Calu3 (cell line): ENCODE results near the gene PBX3. TPM values are rescaled to one million over a fixed set of nuclear protein-coding genes. Genes with fewer than 3 reads are reported as not detected.

ENCODE experiments used
- BruUV-seq: library from RNA; stranded (reverse); fragments of 400-500 nt; replicated peaks from 2 replicates; lab custom pipeline; 2021; lab: Mats Ljungman, UMichigan
- CTCF ChIA-PET: fragments of 300-600 bp; sonication (Branson Sonifier 250); formaldehyde crosslinking; loops from one replicate; lab custom pipeline; 2022; ENCODE audit warnings: antibody characterized with exemption; lab: Charles Lee
- DNase-seq: peaks from one replicate; pipeline ENCODE4 v3.0.0; 2022
- H3K27ac Mint-ChIP-seq: one replicate; pipeline ENCODE4 v1.8.0; 2022; ENCODE audit warnings: mixed read lengths; ENCODE audit not compliant: unreplicated experiment
- H3K27me3 Mint-ChIP-seq: one replicate; pipeline ENCODE4 v1.8.0; 2022; ENCODE audit warnings: mixed read lengths; ENCODE audit not compliant: unreplicated experiment
- H3K36me3 Mint-ChIP-seq: one replicate; pipeline ENCODE4 v1.8.0; 2022; ENCODE audit warnings: mild to moderate bottlenecking, moderate library complexity, mixed read lengths; ENCODE audit not compliant: insufficient read depth, unreplicated experiment
- H3K4me1 Mint-ChIP-seq: one replicate; pipeline ENCODE4 v1.8.0; 2022; ENCODE audit warnings: mild to moderate bottlenecking, low read depth, mixed read lengths; ENCODE audit not compliant: unreplicated experiment
- H3K4me3 Mint-ChIP-seq: one replicate; pipeline ENCODE4 v1.8.0; 2022; ENCODE audit warnings: mild to moderate bottlenecking, low read depth, moderate library complexity, mixed read lengths; ENCODE audit not compliant: unreplicated experiment
- H3K9me3 Mint-ChIP-seq: one replicate; pipeline ENCODE4 v1.8.0; 2022; ENCODE audit warnings: low read depth, mixed read lengths; ENCODE audit not compliant: unreplicated experiment
- intact Hi-C: fragments of 100-400 bp; cut with micrococcal nuclease; formaldehyde crosslinking; loops from one replicate; pipeline ENCODE4 v1.10.0; 2022; ENCODE audit not compliant: unreplicated experiment
- total RNA-seq: library from RNA; stranded (reverse); gene quantifications from 2 replicates; pipeline ENCODE4 v1.2.3, GENCODE V29; 2022
- TF ChIP-seq, protein P1 (sequence below): fragments of 200-600 bp; IDR thresholded peaks from one replicate; pipeline ENCODE4 v1.8.0; 2022; ENCODE audit warnings: antibody characterized with exemption; ENCODE audit not compliant: unreplicated experiment

PBX3 gene
- total RNA-seq, 1 experiment from 2014 or later, result 8.0 TPM

DNA sequence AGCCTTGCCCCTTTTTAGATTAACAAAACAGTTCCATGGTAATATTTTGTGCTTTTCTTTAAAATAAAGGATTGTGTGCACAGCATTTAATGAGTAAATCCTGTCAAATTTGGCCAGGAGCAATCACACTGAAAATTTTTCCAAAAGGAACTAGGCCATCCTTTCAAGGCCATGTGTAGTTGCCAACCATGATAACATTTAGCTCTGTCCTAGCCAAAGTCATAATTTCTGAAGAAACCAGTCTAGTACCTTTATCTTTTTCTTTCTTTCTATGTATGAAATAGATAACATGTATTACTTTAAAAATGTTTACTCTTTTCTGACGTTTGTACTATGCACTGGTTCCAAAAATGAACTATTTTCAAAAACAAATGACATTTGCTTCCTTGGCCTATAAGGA, 143.7 kb downstream of the PBX3 start:
- TF ChIP-seq, protein P1, sequence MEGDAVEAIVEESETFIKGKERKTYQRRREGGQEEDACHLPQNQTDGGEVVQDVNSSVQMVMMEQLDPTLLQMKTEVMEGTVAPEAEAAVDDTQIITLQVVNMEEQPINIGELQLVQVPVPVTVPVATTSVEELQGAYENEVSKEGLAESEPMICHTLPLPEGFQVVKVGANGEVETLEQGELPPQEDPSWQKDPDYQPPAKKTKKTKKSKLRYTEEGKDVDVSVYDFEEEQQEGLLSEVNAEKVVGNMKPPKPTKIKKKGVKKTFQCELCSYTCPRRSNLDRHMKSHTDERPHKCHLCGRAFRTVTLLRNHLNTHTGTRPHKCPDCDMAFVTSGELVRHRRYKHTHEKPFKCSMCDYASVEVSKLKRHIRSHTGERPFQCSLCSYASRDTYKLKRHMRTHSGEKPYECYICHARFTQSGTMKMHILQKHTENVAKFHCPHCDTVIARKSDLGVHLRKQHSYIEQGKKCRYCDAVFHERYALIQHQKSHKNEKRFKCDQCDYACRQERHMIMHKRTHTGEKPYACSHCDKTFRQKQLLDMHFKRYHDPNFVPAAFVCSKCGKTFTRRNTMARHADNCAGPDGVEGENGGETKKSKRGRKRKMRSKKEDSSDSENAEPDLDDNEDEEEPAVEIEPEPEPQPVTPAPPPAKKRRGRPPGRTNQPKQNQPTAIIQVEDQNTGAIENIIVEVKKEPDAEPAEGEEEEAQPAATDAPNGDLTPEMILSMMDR, result no peak
- no peak for DNase-seq
- no TSS peak for BruUV-seq
- no peaks in the 10 kb centered on the region for H3K36me3 Mint-ChIP-seq
- H3K27ac Mint-ChIP-seq, result no peak overlapping the region
- peaks cover 10% of the 10 kb centered on the region for H3K27me3 Mint-ChIP-seq
- H3K9me3 Mint-ChIP-seq, result no peaks in the 10 kb centered on the region
- H3K4me1 Mint-ChIP-seq, result peaks cover 8% of the 10 kb centered on the region
- H3K4me3 Mint-ChIP-seq, result no peak overlapping the region
- CTCF ChIA-PET, result no interaction called here
- intact Hi-C loops, result no loop called here

DNA sequence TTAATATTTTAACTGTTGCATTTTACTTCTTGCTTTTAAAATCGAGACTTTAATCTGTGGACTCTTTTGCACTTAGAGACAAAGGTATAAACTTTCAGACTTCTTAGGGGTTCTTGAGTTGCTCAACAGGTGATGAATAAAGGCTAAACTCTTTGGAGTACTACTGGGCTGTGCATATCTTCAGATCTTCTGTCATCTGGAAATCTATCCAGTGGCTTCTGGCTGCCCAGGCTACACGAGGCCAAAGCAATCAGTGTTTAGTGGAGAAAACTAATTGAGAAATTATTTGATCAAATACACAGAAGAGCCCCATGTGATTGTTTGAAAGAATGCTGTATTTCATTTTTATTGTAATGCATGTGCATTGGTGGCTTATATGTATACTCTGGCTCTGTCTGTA, 146.1 kb downstream of the PBX3 start:
- no peaks in the 10 kb centered on the region for H3K36me3 Mint-ChIP-seq
- no peak overlapping the region for H3K4me3 Mint-ChIP-seq
- H3K27ac Mint-ChIP-seq, result no peak overlapping the region
- H3K4me1 Mint-ChIP-seq, result peaks cover 8% of the 10 kb centered on the region
- CTCF ChIA-PET, result no interaction called here
- no peak for DNase-seq
- peaks cover 10% of the 10 kb centered on the region for H3K27me3 Mint-ChIP-seq
- intact Hi-C loops, result no loop called here
- TF ChIP-seq, protein P1, result no peak
- BruUV-seq, result no TSS peak
- H3K9me3 Mint-ChIP-seq, result no peaks in the 10 kb centered on the region

DNA sequence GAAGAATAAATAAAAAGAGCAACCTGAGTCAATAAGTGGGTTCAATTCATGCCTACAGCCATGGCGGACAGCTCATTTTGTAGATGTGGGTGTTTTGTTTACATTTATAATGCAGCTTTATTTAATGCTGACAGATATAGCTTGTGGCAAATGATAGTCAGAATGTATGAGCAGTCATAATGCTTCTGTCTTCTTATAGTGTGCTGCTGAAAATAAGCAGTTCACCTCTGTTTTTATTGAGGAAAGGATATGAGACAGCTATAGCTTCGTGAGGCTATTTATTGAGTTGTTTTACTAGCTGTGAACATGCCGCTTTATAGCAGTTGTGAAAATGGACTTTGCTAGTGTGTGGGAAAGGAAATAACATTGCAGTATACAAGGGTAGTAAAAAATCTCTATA, 147.4 kb downstream of the PBX3 start:
- CTCF ChIA-PET, result interaction anchor here (1.0 kb wide), 1 partner anchor 84 kb away, joined by 4 read pairs; no protein-coding TSS in a partner anchor
- Mint-ChIP-seq H3K36me3 (no peaks in the 10 kb centered on the region), H3K4me3 (no peak overlapping the region), H3K9me3 (no peaks in the 10 kb centered on the region), H3K27me3 (peaks cover 2% of the 10 kb centered on the region), H3K4me1 (peaks cover 1% of the 10 kb centered on the region), H3K27ac (no peak overlapping the region)
- no TSS peak for BruUV-seq
- TF ChIP-seq, protein P1, result no peak
- intact Hi-C loops, result no loop called here
- no peak for DNase-seq

DNA sequence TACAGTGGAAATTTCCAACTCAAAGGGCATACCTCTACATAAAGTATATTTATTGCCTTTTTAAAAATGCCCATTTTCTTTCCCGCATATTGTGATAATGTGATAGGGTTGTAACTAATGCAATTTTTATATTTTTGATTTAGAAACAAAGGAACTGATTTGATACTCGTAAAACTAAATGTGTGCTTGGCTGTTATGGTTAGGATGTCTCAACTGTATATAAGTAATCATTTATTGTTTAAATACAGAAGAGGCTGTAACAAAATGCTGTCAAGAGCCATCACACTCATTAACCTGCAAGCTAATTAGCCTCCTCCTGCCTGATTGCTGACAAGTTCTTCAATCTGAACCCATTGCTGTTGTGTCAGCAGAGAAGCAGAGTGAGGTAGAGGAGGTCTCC, 149.2 kb downstream of the PBX3 start:
- no peaks in the 10 kb centered on the region for H3K4me1 Mint-ChIP-seq
- TF ChIP-seq, protein P1, result no peak
- DNase-seq, result no peak
- intact Hi-C loops, result no loop called here
- H3K27me3 Mint-ChIP-seq, result no peaks in the 10 kb centered on the region
- no peak overlapping the region for H3K27ac Mint-ChIP-seq
- no peak overlapping the region for H3K4me3 Mint-ChIP-seq
- no TSS peak for BruUV-seq
- CTCF ChIA-PET, result no interaction called here
- H3K36me3 Mint-ChIP-seq, result no peaks in the 10 kb centered on the region
- no peaks in the 10 kb centered on the region for H3K9me3 Mint-ChIP-seq
